Measurements from ENCODE around the gene RNF20. TPM values are rescaled to one million over a fixed set of nuclear protein-coding genes. Genes with fewer than 3 reads are reported as not detected.

RNF20 gene
- total and polyA plus RNA-seq, 2 donors (not counting 3 experiments of a cell fraction or from before 2014, with no cell fraction given): 6.1 to 33.7 TPM

DNA sequence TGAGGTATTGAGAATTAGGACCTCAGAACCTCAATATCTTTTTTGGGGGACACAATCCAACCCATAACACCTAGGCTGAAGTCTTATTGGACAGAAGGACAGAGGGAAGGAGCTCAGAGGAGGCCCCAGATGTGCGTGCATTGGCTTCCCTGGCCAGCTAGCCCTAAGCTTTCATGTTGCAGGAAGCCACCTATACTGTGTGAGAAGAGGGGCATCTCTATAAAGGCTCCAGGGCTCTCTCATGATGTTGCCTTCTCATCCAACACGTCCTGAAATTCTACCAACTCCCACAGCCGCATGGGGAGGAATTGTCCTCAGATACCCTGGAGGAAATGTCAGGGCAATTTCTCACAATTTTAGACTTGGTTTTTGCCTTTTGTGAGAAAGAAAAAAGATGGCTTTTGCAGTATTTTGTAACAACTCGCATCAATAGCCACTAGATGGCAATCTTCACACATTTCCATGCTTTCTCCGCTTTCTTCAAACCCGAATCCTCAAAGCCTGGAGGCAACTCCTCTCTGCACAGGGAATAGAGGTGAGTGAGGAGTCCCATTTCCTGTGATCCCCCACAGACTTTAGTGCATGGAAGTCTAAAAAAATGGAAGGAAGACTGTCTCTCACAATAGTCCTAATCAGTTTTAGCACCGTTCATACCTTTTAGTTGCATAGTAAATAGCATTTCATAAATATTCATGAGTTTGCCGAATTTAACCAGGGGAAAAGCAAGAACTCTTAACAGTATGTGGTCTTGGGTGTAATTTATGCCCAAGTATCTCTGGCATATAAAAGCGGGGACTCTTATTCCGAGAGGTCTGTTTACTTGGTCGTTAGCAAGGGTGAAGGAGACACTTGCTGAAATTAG, 68.5 kb downstream of the RNF20 start:
- no peaks in the 10 kb centered on the region for H3K9me1 ChIP-seq (replicated peaks; ENCODE audit: control insufficient read depth, extremely low read depth, insufficient read depth, low read length)
- no peaks in the 10 kb centered on the region for H3K9me3 ChIP-seq (replicated peaks; ENCODE audit: control insufficient read depth, insufficient read depth, low read length)
- no peaks in the 10 kb centered on the region for H4K20me1 ChIP-seq (replicated peaks; ENCODE audit: control insufficient read depth, extremely low read depth, insufficient read depth, low read length)
- no peaks in the 10 kb centered on the region for H3K79me2 ChIP-seq (ENCODE audit: control insufficient read depth, insufficient read depth, low read length)
- no peak overlapping the region for H3K4me3 ChIP-seq (replicated peaks in 1 of 3; ENCODE audit: insufficient read depth in 1 of 3, low read depth in 1 of 3, low read length in 3 of 3)
- H3K36me3 ChIP-seq (ENCODE audit: control insufficient read depth in 2 of 2, extremely low read depth in 1 of 2, insufficient read depth in 2 of 2, low read length in 2 of 2): no peaks in the 10 kb centered on the region
- dilution Hi-C loops (cut with MboI; ENCODE audit: extremely low pct_ligation_motif_present, low sequenced_read_pairs) (no loop called here), intact Hi-C loops (cut with micrococcal nuclease) (no loop called here)
- H3K4me1 ChIP-seq (ENCODE audit: control insufficient read depth, extremely low read depth, insufficient read depth, low read length): no peaks in the 10 kb centered on the region
- DNase-seq (ENCODE audit: low read depth, low spot score): peak; percentile 44
- FAIRE-seq: peak; percentile 86
- no peak overlapping the region for H3K4me2 ChIP-seq (ENCODE audit: insufficient read depth, low read length)
- H3K27ac ChIP-seq (ENCODE audit: insufficient read depth, low read depth, low read length): no peak overlapping the region
- CTCF ChIA-PET: interaction anchor here (1.0 to 1.2 kb wide), 2 partner anchors 27 to 153 kb away, joined by 3 read pairs; no protein-coding TSS in a partner anchor
- H2AFZ ChIP-seq (ENCODE audit: low read depth, low read length): no peak overlapping the region
- H3K9ac ChIP-seq (replicated peaks; ENCODE audit: extremely low read depth, insufficient read depth, low read length): no peak overlapping the region
- TF ChIP-seq, protein P1, sequence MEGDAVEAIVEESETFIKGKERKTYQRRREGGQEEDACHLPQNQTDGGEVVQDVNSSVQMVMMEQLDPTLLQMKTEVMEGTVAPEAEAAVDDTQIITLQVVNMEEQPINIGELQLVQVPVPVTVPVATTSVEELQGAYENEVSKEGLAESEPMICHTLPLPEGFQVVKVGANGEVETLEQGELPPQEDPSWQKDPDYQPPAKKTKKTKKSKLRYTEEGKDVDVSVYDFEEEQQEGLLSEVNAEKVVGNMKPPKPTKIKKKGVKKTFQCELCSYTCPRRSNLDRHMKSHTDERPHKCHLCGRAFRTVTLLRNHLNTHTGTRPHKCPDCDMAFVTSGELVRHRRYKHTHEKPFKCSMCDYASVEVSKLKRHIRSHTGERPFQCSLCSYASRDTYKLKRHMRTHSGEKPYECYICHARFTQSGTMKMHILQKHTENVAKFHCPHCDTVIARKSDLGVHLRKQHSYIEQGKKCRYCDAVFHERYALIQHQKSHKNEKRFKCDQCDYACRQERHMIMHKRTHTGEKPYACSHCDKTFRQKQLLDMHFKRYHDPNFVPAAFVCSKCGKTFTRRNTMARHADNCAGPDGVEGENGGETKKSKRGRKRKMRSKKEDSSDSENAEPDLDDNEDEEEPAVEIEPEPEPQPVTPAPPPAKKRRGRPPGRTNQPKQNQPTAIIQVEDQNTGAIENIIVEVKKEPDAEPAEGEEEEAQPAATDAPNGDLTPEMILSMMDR (IDR thresholded peaks at IDR 0.05; ENCODE audit: extremely low read depth in 1 of 2, insufficient read depth in 1 of 2, low read depth in 1 of 2, low read length in 2 of 2): peak; percentile 41 to 48
- TF ChIP-seq MYC (IDR thresholded peaks at IDR 0.05; ENCODE audit: low read depth, low read length): no peak
- H3K27me3 ChIP-seq (ENCODE audit: control insufficient read depth in 2 of 2, insufficient read depth in 2 of 2, low read length in 2 of 2): no peaks in the 10 kb centered on the region
- POLR2A ChIA-PET: no interaction called here
- no TSS peak for BruUV-seq (replicated peaks)

DNA sequence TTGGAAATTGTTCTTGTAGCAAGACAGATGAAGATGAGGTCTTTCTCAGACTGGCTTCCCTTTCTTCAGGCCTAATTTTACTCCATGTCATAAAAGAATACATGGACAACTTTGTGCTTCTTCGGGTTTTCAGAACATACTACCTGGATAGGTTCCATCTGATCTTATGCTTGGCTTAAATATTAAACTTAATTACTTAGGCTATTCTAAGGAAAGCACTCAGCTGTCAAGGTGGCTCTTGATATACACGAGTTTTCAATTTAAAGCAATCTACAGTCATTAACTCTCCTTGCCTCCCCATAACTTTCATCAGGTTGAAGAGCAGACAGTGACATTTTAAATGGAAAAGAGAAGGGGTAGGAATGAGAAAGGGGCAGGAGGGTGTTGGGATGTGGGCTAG, 70.6 kb downstream of the RNF20 start:
- Histone ChIP-seq H3K27me3 (ENCODE audit: control insufficient read depth in 2 of 2, insufficient read depth in 2 of 2, low read length in 2 of 2) (no peaks in the 10 kb centered on the region), H3K9me3 (replicated peaks; ENCODE audit: control insufficient read depth, insufficient read depth, low read length) (no peaks in the 10 kb centered on the region), H3K9ac (replicated peaks; ENCODE audit: extremely low read depth, insufficient read depth, low read length) (no peak overlapping the region), H3K4me3 (replicated peaks in 1 of 3; ENCODE audit: insufficient read depth in 1 of 3, low read depth in 1 of 3, low read length in 3 of 3) (no peak overlapping the region), H3K9me1 (replicated peaks; ENCODE audit: control insufficient read depth, extremely low read depth, insufficient read depth, low read length) (no peaks in the 10 kb centered on the region), H3K4me1 (ENCODE audit: control insufficient read depth, extremely low read depth, insufficient read depth, low read length) (no peaks in the 10 kb centered on the region), H3K36me3 (ENCODE audit: control insufficient read depth in 2 of 2, extremely low read depth in 1 of 2, insufficient read depth in 2 of 2, low read length in 2 of 2) (no peaks in the 10 kb centered on the region), H3K79me2 (ENCODE audit: control insufficient read depth, insufficient read depth, low read length) (no peaks in the 10 kb centered on the region), H3K4me2 (ENCODE audit: insufficient read depth, low read length) (no peak overlapping the region), H2AFZ (ENCODE audit: low read depth, low read length) (no peak overlapping the region), H4K20me1 (replicated peaks; ENCODE audit: control insufficient read depth, extremely low read depth, insufficient read depth, low read length) (no peaks in the 10 kb centered on the region), H3K27ac (ENCODE audit: insufficient read depth, low read depth, low read length) (no peak overlapping the region)
- dilution Hi-C loops (cut with MboI; ENCODE audit: extremely low pct_ligation_motif_present, low sequenced_read_pairs): no loop called here
- TF ChIP-seq JUN (IDR thresholded peaks at IDR 0.05; ENCODE audit: borderline replicate concordance, insufficient read depth, insufficient read length, low read depth): no peak
- TF ChIP-seq, protein P2, sequence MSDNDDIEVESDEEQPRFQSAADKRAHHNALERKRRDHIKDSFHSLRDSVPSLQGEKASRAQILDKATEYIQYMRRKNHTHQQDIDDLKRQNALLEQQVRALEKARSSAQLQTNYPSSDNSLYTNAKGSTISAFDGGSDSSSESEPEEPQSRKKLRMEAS (IDR thresholded peaks at IDR 0.05; ENCODE audit: insufficient read depth, insufficient read length): no peak
- TF ChIP-seq POLR2A (IDR thresholded peaks at IDR 0.05; ENCODE audit: low read depth, low read length): no peak
- TF ChIP-seq FOS (IDR thresholded peaks at IDR 0.05; ENCODE audit: borderline replicate concordance, insufficient read depth, low read length): no peak
- TF ChIP-seq MYC (IDR thresholded peaks at IDR 0.05; ENCODE audit: low read depth, low read length): no peak
- no peak for TF ChIP-seq POLR2AphosphoS5 (IDR thresholded peaks at IDR 0.05; ENCODE audit: insufficient read depth, low read depth, low read length)
- FAIRE-seq (no peak), DNase-seq (ENCODE audit: low read depth, low spot score) (no peak)
- BruUV-seq (replicated peaks): no TSS peak
- POLR2A ChIA-PET: no interaction called here
- intact Hi-C loops (cut with micrococcal nuclease): no loop called here
- CTCF ChIA-PET: no interaction called here
